RPMI7951 (cell line): Measurements from ENCODE around the gene REN. TPM values are rescaled to one million over a fixed set of nuclear protein-coding genes. Genes with fewer than 3 reads are reported as not detected.

Experiments used
- DNase-seq: peaks from one replicate; pipeline ENCODE4 v3.0.0-alpha.2; 2012; ENCODE audit warnings: low read depth
- total RNA-seq: library from RNA; depleted of rRNA; stranded (reverse); fragments of >200 nt; shearing (Covaris generic); gene quantifications from 2 replicates; pipeline ENCODE4 v1.2.3, GENCODE V29; 2014

REN gene
- total RNA-seq, 1 experiment from 2014 or later: 0.72 TPM

GRCh38 chr1:204154568-204155255, 11.4 kb downstream of the REN start:
- no peak for DNase-seq

DNA sequence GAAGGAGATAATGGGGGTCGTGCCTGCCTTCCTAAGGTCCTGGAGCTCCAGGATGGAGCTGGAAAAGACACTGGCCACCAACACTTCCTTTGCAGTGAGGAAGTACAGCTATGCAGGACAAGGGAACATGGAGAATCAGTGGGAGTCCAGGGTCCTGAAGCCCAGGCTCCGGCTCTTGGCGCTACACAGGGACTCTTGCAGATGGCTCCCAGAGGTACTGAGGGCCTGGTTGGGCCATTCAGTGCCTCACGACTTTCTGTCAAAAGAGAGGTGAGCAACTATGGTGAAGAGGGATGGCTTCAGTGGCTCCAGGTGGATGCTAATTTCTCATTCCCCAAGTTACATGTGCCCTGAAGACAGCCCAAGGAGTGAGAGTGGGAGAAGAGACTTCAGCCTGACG, 12.5 kb downstream of the REN start:
- DNase-seq: no peak

GRCh38 chr1:204152310-204153044, 13.7 kb downstream of the REN start:
- DNase-seq: peak; percentile 9

DNA sequence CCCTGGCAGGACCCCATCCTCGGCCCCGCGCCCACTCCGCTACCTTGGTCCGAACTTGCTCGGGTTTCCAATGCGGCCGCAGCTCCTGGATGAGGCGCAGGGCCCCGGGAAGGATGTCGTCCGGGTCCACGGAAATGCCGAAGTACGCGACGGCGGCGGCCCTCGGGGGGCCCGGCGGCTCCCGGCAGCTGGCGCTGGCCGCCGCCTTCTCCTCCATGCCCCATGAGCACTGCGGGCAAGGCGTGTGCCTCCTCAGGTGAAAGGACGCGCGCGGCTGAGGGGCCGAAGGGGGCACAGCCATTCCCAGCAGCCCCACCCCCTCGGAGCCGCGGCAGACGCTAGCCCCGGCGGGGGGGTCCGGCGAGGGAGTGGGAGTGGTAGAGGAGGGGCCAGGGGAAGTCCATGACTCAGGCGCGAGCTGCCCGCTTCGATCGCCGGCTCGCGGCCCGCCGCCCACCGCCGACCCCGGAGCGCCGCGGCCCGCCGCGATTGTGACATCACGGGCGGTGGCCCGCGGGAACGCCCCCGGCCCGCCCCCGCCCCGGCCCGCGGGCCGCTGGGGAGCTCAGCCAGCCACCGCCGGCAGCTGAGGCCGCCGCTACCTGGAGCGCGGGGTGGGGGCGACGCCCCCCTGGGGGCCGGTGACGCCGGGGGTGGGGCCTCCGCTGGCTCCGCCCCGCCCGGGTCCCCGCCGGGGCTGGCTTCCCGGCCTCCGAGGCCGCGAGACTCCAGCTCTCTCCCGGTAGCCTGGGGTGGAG, 14.4 kb downstream of the REN start, which contains the start of gene ETNK2:
TSS of gene ETNK2 (minus strand) at position 493 of the 758 bp plus-strand sequence. CDS start at position 301, 192 bp downstream.
- DNase-seq: peak; percentile 53

- DNase-seq: no peak
These were observed 15.2 kb downstream of the REN start for GRCh38 chr1:204150702-204151551.

- no peak for DNase-seq
These were observed 16.2 kb downstream of the REN start for GRCh38 chr1:204149635-204150565.

GRCh38 chr1:204149107-204149506, 17.0 kb downstream of the REN start:
- no peak for DNase-seq

- no peak for DNase-seq
These were observed 18.4 kb downstream of the REN start for GRCh38 chr1:204147406-204148383.

- no peak for DNase-seq
These were observed 19.2 kb downstream of the REN start for GRCh38 chr1:204146965-204147364.

GRCh38 chr1:204146309-204146708, 19.8 kb downstream of the REN start:
- no peak for DNase-seq

DNA sequence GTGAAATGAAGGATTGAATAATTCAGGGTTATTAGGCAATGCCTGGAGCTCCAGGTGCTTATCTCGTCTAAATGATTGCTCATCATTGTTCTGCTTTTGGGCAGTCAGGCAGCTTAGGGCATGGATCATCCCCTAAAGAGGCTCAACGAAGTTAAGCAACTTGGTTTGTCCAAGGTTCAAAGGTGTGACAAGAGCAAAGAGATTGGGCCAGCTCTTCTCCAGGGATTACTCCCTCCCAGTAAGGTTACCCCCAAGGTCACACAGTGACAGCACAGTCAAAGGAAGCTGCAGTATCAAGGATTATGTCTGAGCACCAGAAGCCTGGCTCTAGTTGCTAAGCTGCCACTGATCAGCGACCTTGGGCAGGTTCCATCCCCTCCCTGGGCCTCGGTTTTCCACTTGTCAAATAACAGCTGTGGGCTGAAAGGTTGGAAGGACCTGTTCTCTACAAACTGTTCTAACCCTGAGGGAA, 21.1 kb downstream of the REN start:
- DNase-seq: no peak

GRCh38 chr1:204143276-204144041, 22.7 kb downstream of the REN start:
- no peak for DNase-seq

GRCh38 chr1:204142032-204142974, 23.8 kb downstream of the REN start:
- no peak for DNase-seq

DNA sequence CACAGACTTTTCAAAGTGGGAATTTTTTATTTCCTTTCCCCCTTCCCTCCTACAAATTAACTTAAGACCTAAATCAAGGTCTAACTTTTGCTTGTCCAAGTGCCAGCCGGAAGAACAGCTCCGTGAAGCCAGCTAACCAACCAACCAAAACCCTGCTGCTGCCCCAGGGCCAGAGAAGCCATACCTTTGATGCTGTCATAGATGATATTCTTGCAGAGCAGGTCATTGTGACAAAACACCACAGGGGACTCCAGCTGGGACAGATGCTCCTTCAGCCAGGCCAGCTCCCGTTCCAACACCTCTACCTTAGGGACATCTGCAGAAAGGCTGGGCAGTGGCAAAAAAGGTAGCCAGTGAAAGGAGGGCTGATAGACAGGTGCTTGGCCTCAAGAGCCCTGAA, 25.0 kb downstream of the REN start:
- no peak for DNase-seq

- no peak for DNase-seq
These were observed 26.2 kb downstream of the REN start for GRCh38 chr1:204139952-204140351.

DNA sequence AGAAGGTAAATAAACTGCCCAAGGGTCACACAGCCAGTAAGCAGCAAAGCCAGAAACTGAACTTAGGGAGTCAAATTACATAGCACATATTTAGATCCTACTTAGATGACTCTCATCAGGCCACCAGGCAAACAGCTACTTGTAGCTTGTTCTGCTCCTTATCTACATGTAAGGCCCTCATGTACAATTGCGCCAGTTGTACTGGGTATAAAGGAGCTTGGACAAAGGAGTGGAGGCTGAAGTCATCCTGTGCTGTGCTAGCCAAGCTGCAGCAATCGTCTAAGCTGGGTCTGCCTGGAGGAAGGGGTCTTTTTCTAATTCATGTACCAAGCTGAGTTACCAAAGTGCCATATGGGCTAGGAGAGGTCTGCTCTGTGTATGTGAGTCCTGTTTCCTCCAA, 27.0 kb downstream of the REN start:
- DNase-seq: no peak

DNA sequence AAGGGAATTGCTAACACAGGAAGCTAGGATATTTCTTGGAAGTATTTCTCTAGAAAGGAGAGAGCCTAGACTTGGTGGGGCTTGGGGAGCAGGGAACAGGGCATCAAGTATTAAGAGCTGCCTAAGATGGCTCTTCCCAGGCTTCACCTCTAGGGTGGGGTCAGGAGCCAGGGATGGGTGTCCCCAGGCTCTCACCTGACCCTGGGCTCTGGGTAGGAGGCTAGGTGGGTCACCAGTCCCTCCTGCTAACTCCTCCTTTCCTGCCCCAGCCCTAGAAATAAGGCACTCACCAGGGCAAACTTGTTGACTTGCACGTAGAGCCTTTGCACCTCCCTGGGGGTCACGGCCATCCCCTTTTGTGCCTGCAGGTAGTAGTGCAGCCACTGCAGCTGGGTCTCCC, 29.3 kb downstream of the REN start:
- DNase-seq: no peak
